ENCODE data around the gene RRAS2.
A peak's percentile ranks its signal among the peaks of the same experiment; 100 is the strongest.
"Not testable (repeated sequence)": the region's sequence is repeated elsewhere in the genome, so short reads cannot be mapped to it uniquely, and the experiment has no call there.

RRAS2 gene

DNA sequence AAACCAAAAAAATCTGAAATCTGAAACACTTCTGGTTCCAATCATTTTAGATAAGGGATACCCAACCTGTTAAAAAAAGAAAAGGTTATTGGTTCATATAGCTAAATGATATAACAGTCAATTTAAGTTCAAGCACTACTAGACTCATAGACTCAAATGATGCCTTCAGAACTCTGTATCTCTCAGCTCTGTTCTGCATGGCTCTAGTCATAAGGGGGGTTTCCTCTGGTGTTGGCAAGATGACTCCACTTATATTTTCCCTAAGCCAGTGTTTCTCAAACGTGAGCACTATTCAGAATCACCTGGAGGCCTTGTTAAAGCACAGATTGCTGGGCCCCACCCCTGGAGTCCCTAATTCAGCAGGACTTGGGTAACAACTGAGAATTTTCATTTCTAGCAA, 11.5 kb upstream of the RRAS2 start:
- no peak for DNase-seq

DNA sequence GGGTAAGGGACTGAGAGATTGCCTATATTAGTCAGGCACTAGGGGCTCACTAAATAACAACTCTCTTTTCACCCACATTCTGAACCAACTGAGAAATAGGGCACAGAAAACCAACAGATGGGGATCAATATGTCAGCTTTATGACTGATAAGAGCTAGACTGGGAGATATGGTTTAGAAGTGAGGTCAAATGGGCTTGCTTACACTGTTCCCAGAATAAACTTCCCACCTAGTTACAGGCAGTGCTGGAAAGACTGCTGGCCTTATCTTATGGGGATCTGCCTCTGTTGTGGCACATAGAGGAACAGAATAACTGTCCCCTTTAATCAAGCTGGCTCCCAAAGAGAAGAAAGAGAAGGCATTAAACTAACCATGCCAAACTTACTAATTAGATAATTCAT, 10.6 kb upstream of the RRAS2 start:
- no peak for DNase-seq

DNA sequence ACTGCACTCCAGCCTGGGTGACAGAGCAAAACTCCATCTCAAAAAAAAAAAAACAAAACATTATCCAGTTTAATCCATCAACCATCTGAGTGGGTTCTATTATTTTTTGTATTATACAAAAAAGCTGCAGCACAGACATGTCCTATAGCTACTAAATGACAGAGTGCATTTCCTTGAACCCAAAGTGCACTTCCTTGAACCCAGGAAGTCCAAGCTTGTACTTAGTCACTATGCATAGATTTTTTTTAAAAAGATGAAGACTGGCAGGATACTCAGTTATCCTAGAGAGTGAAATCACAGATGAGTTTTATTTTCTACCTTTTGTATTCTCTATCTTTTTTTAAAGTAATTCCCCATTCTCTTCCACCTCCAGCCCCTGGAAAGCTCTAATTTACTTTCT, 8.0 kb upstream of the RRAS2 start:
- no peak for DNase-seq

DNA sequence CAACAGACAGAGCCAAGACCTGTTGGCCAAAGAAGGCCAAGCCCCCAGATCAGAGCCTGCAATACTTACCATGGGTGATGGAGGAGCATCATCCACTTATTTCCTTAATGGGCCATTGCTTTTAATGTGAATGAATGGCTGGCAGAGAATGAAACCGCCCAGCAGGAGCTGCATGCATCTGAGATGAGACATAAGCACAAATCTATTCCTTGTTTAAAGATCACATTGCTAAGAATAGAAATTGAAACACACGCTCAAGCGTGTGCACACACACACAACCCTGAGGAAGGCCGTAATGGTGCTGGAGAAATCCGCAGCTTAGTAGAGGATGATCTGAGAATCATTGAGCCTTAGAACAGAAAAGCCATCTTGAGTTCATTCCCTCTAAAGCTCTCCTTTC, 5.3 kb upstream of the RRAS2 start:
- no peak for DNase-seq

DNA sequence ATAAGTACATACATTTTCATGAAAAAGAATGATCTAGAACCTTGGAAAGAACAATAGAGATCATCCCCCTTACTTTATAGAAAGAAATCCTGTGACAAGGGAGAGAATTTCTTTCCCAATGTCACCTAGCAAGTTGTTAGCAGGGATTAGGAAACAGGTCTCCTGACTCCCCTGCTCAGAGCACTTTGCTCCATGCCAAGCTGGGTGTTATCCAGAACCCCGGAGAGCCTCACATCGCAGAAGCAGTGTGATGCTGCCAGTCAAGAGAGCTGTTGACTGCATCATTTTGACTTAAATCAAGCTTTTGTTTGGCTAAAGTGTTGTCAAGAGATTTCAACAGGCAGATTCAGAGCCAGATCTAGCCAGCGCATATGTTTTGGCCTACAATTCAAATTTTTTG, 3.6 kb upstream of the RRAS2 start:
- no peak for DNase-seq

DNA sequence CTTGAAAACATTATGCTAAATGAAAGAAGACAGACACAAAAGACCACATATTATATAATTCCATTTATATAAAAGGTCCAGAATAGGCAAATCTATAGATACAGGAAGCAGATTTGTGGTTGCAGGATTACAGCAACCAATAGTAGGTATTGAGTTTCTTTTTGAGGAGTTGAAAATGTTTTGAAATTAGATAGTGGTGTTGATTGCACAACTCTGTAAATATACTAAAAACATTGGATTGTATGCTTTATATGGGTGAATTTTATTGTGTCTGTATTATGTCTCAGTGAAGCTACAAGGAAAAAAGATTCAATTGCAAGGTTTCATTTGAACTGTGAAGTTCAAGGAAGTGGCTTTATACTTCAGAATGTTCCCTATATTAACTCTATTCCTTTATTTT, 3.0 kb upstream of the RRAS2 start:
- DNase-seq, result no peak

DNA sequence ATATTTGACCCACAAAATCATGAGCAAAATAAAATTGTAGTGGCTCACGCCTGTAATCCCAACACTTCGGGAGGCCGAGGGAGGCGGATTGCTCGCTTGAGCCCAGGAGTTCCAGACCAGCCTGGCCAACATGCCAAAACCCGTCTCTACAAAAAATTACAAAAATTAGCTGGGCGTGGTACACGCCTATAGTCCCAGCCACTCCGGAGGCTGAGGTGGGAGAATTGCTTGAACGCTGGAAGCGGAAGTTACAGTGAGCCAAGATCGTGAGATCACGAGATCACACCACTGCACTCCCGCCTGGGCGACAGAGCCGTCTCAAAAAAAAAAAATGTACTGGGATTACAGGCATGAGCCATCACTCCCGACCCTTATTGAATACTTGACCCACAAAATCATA, 2.0 kb upstream of the RRAS2 start:
- no peak for DNase-seq

DNA sequence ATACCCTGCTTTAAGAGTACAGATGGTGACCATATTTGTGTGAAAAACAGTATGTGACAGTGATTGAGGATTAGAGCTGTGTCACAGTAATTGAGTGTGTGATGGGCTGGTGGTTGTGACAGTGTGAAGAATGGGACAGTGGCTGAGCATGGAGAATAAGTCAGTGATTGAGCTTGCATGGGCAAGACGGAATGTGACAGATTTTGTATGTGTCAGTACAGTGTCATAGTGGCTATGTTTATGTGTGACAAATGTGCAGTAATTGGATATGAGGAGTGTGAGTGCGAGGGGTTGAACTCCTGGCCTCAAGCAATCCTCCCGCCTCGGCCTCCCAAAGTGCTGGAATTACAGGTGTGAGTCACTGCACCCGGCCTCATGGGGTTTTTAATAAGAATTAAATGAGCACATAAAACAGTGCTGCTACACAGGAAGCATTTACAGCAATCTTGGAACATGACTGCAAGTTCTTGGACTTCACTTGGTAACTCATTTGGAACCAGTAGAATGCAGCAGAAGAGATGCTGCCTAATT, 583 bp upstream of the RRAS2 start:
- DNase-seq, result no peak

DNA sequence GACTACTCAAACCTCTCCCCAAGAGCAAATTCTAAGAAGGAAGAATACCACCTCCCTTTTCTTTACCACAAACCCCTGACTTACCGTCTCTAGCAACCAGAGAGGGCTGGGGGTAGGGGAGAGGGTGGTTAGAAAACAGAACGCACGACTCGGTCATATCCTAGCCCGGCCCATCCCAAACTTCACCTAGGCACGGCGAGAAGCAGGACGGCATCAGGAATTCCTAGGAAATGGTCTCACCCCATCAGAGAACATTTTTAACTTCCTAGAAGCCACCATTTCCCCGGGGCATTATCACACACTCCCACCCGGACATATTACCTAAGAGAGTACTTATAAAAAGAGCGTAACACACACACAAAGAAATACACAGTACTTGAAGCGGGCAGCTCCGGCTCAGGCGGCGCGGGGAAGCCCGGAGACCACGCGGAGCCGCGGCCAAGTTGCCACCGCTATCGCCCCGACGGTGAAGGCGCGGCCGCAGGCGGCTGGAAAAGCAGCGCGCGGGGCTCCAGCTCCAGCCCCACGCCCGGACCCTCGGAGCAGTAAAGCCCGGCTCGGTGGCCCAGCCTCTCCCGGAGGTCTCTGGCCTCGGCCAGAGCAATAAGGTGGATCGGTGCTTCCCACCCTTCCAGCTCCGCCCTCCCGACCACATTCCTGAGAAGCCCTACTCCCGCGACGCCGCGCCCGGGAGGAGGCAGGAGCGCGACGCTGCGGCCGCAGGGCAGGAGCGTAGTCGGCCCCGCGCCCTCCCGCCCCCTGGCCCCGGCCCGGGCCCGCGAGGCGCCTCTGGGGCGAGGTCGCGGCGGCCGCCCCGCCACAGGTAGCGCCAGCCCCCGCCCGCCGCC, 878 bp downstream of the RRAS2 start:
- peak; percentile 88 for DNase-seq

DNA sequence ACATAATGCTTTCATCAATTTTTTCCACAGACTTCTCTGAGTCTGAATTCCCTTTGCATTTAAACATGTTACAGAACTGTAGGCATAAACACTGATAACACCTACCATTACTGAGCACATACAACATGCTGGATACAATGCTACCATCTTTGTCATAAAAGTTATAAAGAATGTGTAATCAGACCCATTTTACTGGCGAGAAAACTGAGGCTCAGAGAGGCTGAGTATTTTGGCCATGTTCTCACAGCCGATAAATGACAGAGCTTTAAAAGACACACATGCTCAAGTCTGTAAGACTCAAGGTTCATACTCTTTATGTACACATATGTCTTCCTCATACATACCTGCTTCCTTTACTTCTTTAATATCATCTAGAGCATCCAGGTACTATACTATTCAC, 2.6 kb downstream of the RRAS2 start:
- DNase-seq, result no peak

DNA sequence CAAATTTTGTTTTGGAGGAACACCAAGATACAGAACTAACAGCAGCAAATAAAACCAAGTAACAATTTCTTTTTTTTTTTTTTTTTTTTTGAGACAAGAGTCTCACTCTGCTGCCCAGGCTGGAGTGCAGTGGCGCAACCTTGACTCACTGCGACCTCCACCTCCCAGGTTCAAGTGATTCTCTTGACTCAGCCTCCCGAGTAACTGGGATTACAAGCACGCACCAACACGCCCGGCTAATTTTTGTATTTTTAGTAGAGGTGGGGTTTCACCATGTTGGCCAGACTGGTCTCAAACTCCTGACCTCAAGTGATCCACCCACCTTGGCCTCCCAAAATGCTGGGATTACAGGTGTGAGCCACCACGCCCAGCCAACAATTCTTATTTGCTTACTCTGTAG, 4.4 kb downstream of the RRAS2 start:
- not testable (repeated sequence) for DNase-seq

DNA sequence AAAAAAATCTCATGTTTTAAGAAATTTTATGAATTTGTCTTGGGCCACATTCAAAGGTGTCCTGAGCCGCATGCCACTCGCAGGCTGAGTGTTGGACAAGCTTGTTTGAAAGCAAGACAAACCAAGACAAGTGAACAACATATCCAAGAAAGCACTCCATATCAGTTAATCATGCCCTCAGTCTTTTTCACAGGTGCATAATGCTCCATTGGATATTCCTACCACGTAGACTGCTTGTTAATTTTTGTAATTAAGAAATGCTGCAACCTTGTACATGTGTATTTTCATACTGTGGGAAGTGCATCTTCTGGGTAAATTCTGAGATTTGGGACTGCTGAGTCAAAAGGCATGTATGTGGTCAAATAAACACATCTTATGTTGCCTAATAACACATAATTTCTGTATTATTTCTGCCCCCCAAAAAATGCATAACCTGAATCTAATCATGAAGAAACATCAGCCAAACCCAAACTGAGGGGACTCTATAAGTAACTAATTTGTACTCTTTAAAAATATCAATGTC, 8.2 kb downstream of the RRAS2 start:
- DNase-seq, result no peak

DNA sequence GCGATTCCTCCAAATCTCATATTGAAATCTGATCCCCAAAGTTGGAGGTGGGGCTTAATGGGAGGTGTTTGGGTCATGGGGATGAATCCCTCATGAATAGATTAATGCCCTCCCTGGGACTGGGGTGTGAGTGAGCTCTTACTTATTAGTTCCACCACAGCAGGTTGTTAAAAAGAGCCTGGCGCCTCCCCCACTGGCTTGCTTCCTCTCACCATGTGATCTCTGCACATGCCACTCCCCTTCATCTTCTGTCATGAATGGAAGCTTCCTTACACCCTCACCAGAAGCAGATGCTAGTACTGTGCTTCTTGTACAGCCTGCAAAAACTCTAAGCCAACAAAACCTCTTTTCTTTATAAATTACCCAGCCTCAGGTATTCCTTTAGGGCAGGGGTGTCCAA, 8.8 kb downstream of the RRAS2 start:
- DNase-seq, result no peak

DNA sequence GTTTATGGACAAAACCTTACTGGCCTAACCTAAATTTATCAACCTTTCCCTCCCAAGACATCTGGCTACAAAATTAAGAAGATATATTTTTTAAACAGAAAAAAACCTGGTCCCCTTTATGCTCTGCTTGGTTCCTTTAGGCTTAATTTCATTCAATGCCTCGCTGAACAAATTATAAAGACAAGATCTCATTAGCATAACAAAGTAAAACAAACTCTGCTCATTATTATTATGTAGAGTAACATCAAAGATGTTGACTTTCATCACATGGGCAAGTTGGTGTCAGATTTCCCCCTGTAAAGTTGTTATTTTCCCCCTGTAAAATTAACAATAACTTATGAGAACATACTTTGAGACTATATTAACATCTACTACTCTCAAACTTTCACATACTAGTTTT, 11.0 kb downstream of the RRAS2 start:
- DNase-seq, result peak; percentile 34

DNA sequence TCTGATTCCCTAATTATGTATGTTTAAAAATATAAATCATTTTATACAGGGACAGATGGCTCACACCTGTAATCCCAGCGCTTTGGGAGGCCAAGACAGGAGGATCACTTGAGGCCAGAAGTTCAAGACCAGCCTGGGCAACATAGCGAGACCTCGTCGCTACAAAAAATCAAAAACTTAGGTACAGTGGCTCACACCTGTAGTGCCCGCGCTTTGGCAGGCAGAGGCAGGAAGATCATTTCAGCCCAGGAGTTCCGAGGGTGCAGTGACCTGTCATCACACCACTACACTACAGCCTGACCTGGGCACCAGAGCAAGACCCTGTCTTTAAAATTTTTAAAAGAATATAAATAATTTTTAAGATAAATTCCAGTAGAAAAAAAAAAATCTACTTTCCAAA, 11.5 kb downstream of the RRAS2 start:
- no peak for DNase-seq

DNA sequence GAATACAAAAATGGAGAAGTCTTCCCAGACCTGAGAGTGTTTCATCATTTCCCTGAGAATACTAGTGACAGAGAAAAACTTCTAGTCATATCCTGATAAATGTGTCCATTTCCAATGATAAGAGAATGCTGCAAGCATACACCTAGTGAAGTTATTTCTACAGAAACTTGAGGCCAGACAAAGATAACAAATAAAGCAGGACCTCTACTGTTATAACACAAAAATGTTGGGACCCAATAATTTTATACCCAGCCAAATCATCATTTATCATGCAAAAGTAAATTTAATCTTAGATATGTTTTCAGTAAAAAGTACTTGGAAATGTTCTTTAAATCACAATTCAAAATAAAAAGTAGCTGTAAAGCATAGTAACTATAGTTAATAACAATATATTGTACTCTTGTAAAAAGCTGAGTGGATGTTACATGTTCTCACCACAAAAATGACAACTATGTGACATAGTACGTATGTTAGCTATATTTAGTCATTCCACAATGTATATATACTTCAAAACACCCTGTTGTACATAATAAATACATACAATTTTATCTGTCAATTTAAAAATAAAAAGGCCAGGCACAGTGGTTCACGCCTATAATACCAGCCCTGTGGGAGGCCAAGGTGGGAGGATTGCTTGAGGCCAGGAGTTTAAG, 12.6 kb downstream of the RRAS2 start:
- DNase-seq, result no peak

DNA sequence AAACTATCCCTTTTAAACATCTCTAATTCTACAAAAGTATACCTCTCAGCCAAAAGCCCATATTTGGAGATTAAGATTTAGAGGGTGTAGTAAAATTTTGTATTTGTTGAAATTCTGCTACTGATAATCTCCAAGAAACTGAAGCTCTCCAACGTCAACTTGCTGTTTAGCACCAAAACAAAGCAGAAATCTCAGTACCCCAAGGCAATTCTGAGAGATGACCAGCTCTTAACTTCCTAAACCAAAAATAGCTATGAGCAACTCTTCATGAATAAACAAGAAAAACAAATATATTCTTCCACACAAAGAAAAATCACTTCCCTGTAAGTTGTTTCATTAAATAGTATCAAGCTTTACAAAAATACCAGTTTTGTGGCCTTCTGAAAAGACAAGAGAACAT, 13.3 kb downstream of the RRAS2 start:
- no peak for DNase-seq

DNA sequence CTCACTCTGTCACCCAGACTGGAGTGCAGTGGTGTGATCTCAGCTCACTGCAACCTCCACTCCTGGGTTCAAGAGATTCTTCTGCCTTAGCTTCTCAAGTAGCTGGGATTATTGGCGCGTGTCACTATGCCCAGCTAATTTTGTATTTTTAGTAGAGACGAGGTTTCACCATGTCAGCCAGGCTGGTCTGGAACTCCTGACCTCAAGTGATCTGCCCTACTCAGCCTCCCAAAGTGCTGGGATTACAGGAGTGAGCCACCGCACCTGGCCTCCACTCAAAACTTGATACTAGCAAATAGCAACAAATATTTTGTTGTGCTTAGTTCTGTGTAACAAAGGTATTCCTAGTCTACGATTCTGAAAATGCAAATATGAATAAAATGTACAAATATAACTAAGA, 14.0 kb downstream of the RRAS2 start:
- DNase-seq, result not testable (repeated sequence)

DNA sequence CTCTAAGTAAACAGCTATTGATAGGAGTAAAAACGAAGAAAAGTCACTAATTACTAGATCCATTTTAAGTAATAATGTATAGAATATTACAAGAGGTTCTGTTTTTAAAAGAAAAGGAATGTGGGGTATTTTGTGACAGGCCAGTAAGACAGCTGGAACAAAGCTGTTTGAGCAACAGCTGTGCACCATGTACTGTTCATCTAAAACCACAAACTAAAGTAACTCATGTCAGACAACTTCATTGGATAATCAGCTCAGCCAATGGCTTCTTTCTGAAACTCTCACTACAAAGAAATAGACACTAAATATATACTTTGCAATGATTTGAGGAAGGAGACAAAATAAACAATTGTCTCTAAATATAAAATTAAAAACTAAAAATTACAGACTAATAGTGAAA, 16.1 kb downstream of the RRAS2 start:
- no peak for DNase-seq

DNA sequence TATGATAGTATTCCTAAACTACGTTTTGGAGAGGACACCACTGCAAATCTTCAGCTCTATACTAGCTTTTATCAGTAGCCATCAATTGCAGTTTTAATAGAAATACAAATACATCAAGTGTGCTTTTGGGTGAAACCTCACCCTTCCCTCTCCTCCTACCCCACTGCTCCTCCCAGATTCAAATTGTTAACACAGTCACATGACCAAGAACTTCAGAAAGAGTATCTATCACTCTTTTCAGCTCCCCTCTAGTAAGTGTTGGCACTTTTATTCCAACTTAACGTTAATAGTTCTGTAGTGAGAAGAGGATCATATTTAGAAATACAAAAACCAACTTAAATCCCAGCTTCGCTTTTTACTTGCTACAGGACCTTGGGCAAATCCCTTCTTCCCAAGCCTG, 17.0 kb downstream of the RRAS2 start:
- no peak for DNase-seq

DNA sequence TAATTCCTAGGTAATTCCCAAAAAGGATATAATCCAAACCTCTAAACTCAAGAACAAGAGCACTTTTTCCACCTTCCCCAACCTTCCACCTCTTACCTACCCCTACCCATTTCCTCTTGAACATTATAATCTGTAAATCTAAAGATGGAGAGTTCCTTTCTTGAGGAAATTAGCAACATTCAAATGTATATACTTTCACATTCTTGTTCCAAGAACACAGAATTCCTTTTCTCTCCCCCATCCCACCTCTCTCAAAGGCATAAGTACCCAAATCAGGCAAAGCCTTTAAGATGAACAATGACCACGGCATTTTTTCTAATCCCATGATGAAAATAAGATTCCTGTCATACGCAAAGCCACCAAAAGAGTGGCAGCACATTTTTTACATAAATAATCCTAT, 18.3 kb downstream of the RRAS2 start:
- DNase-seq, result no peak

DNA sequence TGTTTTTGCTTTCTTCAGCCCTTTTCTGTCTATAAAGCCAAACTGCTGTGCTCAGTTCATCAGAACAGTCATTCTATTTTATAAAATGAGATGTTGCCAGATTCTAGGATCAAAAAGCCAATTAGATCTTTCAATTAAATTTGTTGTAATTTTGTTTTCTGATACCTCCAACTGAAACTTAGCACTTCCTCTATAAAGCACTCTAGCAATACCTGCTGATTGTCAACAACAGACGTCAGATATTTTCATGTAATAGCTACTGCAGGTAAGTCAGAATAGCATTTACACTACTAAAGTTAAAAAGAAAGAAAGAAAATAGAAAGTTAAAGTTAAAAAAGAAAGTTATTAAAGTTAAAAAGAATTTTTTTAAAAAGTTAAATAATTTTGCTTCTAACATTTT, 19.6 kb downstream of the RRAS2 start:
- DNase-seq, result no peak

DNA sequence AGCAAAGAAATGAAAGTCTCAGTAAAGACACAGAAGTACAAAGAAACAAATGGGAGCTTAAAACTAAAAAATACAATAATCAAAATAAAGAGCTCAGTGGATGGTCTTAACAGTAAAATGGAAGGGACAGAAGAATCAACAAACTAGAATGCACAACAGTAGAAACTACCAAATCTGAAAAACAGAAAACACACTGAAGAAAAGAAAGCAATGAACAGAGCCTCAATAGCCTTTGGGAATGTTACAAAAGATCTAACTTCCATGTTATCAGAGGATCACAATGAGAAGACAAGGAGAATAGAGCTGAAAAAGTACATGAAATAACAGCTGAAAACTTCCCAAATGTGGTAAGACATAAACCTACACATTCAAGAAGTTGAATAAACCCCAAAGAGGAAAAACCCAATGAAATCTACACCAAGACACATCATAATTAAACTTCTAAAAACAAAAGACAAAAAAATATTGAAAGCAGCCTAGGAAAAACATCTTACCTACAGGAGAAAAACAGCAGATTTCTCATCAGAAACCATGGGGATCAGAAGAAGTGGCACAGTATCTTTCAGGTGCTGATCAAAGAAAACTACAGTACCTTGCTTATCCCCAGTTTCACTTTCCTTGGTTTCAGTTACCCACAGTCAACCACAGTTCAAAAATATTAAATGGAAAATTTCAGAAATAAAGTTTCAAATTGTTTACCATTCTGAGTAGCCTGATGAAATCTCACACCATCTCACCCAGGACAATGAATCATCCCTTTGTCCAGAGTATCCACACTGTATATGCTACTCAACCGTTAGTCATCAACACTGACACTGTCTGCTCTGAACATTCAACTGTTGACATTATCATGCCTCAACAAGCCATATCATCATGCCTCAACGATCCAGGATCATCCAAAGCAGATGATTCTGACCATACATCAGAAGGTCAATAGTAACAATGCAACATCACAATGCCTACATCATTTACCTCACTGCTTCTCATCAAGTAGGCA, 22.2 kb downstream of the RRAS2 start:
- peak; percentile 55 for DNase-seq
